ENCODE results near the gene LDHD. TPM values are rescaled to one million over a fixed set of nuclear protein-coding genes. Genes with fewer than 3 reads are reported as not detected.

Gene LDHD
- total and polyA plus RNA-seq, 2 of the 8 experiments (the other 6 are each of a cell fraction or from before 2014, with no cell fraction given) = 14.9 to 18.2 TPM

GRCh38 chr16:75087375-75087979, 29.1 kb downstream of the LDHD start:
- Histone ChIP-seq H3K4ac (replicated peaks; ENCODE audit: insufficient read length, low read depth, low read length) (no peak overlapping the region), H4K20me1 (replicated peaks in 1 of 2; ENCODE audit: control insufficient read depth in 1 of 2, insufficient read depth in 2 of 2, low read length in 2 of 2) (peaks cover 4 to 19% of the 10 kb centered on the region in 2 experiments), H3K27me3 (replicated peaks in 1 of 4; ENCODE audit: control insufficient read depth in 3 of 4, extremely low read depth in 1 of 4, insufficient read depth in 3 of 4, low read length in 3 of 4) (no peaks in the 10 kb centered on the region), H3K56ac (replicated peaks; ENCODE audit: insufficient read length, low read depth, low read length) (no peak overlapping the region), H3K9me3 (ENCODE audit: insufficient read depth in 2 of 2, low read depth in 1 of 2, low read length in 1 of 2) (no peaks in the 10 kb centered on the region), H3K4me3 (ENCODE audit: extremely low read depth in 1 of 4, insufficient read depth in 2 of 4, low read depth in 3 of 4, low read length in 4 of 4) (no peak overlapping the region), H2BK12ac (ENCODE audit: low read depth, low read length) (no peak overlapping the region), H3K23ac (ENCODE audit: insufficient read length) (no peak overlapping the region), H2AK5ac (ENCODE audit: low read depth, low read length) (no peak overlapping the region), H3K18ac (ENCODE audit: extremely low read depth, low read length) (no peak overlapping the region), H3K27ac (ENCODE audit: low read depth, low read length) (no peak overlapping the region), H4K5ac (ENCODE audit: insufficient read length, low read depth, low read length) (no peak overlapping the region), H2BK120ac (replicated peaks; ENCODE audit: low read depth, low read length) (no peak overlapping the region), H2BK15ac (ENCODE audit: low read length) (no peak overlapping the region), H3K14ac (ENCODE audit: insufficient read length) (no peak overlapping the region), H4K91ac (replicated peaks; ENCODE audit: insufficient read length, low read length) (no peak overlapping the region), H3K79me2 (ENCODE audit: control insufficient read depth in 1 of 2, insufficient read depth in 2 of 2, low read length in 2 of 2) (peaks cover 3 to 86% of the 10 kb centered on the region in 2 experiments), H3K23me2 (ENCODE audit: low read depth, low read length) (no peaks in the 10 kb centered on the region), H3K79me1 (ENCODE audit: low read depth, low read length) (peaks cover 8% of the 10 kb centered on the region; the same call in 1 of the 2 replicates), H3K4me1 (replicated peaks in 1 of 4; ENCODE audit: control insufficient read depth in 3 of 4, insufficient read depth in 4 of 4, low read length in 3 of 4) (peaks cover 0 to 17% (median 8%) of the 10 kb centered on the region in 4 experiments; a peak in 4 of 7 replicates), H3K9ac (replicated peaks in 1 of 4; ENCODE audit: extremely low read depth in 1 of 4, low read depth in 3 of 4, low read length in 3 of 4) (no peak overlapping the region; a peak in 1 of 7 replicates), H2AFZ (ENCODE audit: low read length) (no peak overlapping the region), H3K36me3 (ENCODE audit: control insufficient read depth in 2 of 4, insufficient read depth in 4 of 4, low read length in 3 of 4) (no peaks in the 10 kb centered on the region; a peak in 1 of 8 replicates), H4K8ac (ENCODE audit: extremely low read depth, insufficient read depth, low read length) (no peak overlapping the region), H2BK20ac (ENCODE audit: low read length) (no peak overlapping the region), H3K4me2 (ENCODE audit: insufficient read depth in 1 of 2, low read depth in 2 of 2, low read length in 2 of 2) (no peak overlapping the region), H2BK5ac (ENCODE audit: low read depth, low read length) (0 out of 2 replicates have a peak overlapping the region, but pooled peaks have one; percentile 15)
- ChIA-PET POLR2A (ENCODE audit: partially characterized antibody) (interaction anchor here (0.6 to 1.0 kb wide), 4 partner anchors 9 to 459 kb away, joined by 3 read pairs; no protein-coding TSS in a partner anchor), CTCF (ENCODE audit: partially characterized antibody) (interaction anchor here (0.9 to 13.7 kb wide), 9 partner anchors 10 to 257 kb away, joined by 3 to 90 read pairs (median 4); partner anchors contain the start of gene ZNRF1)
- FAIRE-seq (no peak), DNase-seq (ENCODE audit: low read depth in 1 of 2, low spot score in 2 of 2) (no peak)
- 78% methylated on average over 10 of the region's 10 CpGs; no CpG with 5 or more reads in 1 of the 2 experiments for WGBS, 2 experiments (ENCODE audit: extremely low coverage in 1 of 2, insufficient coverage in 1 of 2, insufficient read length in 1 of 2, insufficient replicate concordance in 2 of 2, low coverage in 1 of 2, low lambda C conversion rate in 2 of 2, missing lambda C conversion rate in 1 of 2)
- TF ChIP-seq RNF2 (IDR thresholded peaks at IDR 0.05; ENCODE audit: borderline replicate concordance, low read depth, low read length, missing control alignments, poor library complexity, severe bottlenecking) (no peak), SAP30 (IDR thresholded peaks at IDR 0.05; ENCODE audit: insufficient read depth, insufficient replicate concordance, low read length) (no peak), SIN3A (conservative IDR thresholded peaks at IDR 0.05 in 1 of 2, IDR thresholded peaks at IDR 0.05 in 1 of 2; ENCODE audit: low read depth in 1 of 2, low read length in 2 of 2) (peak; percentile 25 to 78; a peak in 1 of 4 replicates), MAX (IDR thresholded peaks at IDR 0.05) (peak; percentile 52; the same call in 1 of the 2 replicates), RAD21 (IDR thresholded peaks at IDR 0.05 in 1 of 2, conservative IDR thresholded peaks at IDR 0.05 in 1 of 2; ENCODE audit: low read depth in 2 of 2, low read length in 2 of 2) (peak in 1 of 2 experiments; percentile 21; a peak in 1 of 4 replicates), MAFK (IDR thresholded peaks at IDR 0.05; ENCODE audit: low read depth, low read length) (no peak)

Measured in H1 (cell line).